Measurements from ENCODE around the gene TMIGD2. TPM values are rescaled to one million over a fixed set of nuclear protein-coding genes. Genes with fewer than 3 reads are reported as not detected.

Gene TMIGD2
- total RNA-seq, 1 experiment from 2014 or later: 0.94 TPM

GRCh38 chr19:4342615-4343369 lies 40.6 kb upstream of the TMIGD2 start:
- Mint-ChIP-seq H3K9me3 (no peaks in the 10 kb centered on the region), H3K27ac (peak overlapping the region; percentile 98), H3K4me1 (peaks cover 15% of the 10 kb centered on the region), H3K4me3 (peak overlapping the region; percentile 85), H3K36me3 (peaks cover 18% of the 10 kb centered on the region), H3K27me3 (ENCODE audit: low read depth) (peaks cover 12% of the 10 kb centered on the region)
- ChIA-PET CTCF (interaction anchor here (0.5 to 5.7 kb wide), 36 partner anchors 9 to 355 kb away, joined by 3 to 111 read pairs (median 4); partner anchors contain the start of genes CHAF1A, FSD1, PLIN5 and SH3GL1), POLR2A (interaction anchor here (0.6 to 2.2 kb wide), 23 partner anchors 9 to 128 kb away, joined by 3 to 17 read pairs (median 5); partner anchors contain the start of genes CHAF1A, FSD1, SH3GL1 and YJU2)
- peak; percentile 96 for DNase-seq (ENCODE audit: low spot score)
- peak; percentile 93 for ATAC-seq
- TF ChIP-seq JAZF1 (CRISPR knock-in tag; IDR thresholded peaks at IDR 0.05) (no peak), RELA (CRISPR knock-in tag; IDR thresholded peaks at IDR 0.05; ENCODE audit: borderline replicate concordance) (no peak), NR1H2 (CRISPR knock-in tag; IDR thresholded peaks at IDR 0.05) (no peak), GABPB1 (CRISPR knock-in tag; IDR thresholded peaks at IDR 0.05) (peak; percentile 53; the same call in 1 of the 2 replicates), ETV6 (CRISPR knock-in tag; IDR thresholded peaks at IDR 0.05) (peak; percentile 48), ZNF317 (CRISPR knock-in tag; IDR thresholded peaks at IDR 0.05; ENCODE audit: borderline replicate concordance, low read depth) (no peak), ZMAT4 (CRISPR knock-in tag; IDR thresholded peaks at IDR 0.05) (no peak), CREB1 (CRISPR knock-in tag; IDR thresholded peaks at IDR 0.05) (no peak), ZNF512 (CRISPR knock-in tag; IDR thresholded peaks at IDR 0.05; ENCODE audit: borderline replicate concordance) (no peak), ZNF532 (CRISPR knock-in tag; IDR thresholded peaks at IDR 0.05; ENCODE audit: borderline replicate concordance) (peak; percentile 78; the same call in 1 of the 2 replicates), EMX1 (CRISPR knock-in tag; IDR thresholded peaks at IDR 0.05) (peak; percentile 67; the same call in 1 of the 2 replicates), ATF3 (CRISPR knock-in tag; conservative IDR thresholded peaks at IDR 0.05) (no peak), E2F5 (CRISPR knock-in tag; IDR thresholded peaks at IDR 0.05) (no peak; the same call in 1 of the 2 replicates), MLX (CRISPR knock-in tag; IDR thresholded peaks at IDR 0.05) (no peak), PRDM15 (CRISPR knock-in tag; IDR thresholded peaks at IDR 0.05) (0 out of 2 replicates have a peak, but pooled peaks have one; percentile 22), CTCF (IDR thresholded peaks at IDR 0.05) (no peak), CDX4 (CRISPR knock-in tag; IDR thresholded peaks at IDR 0.05; ENCODE audit: borderline replicate concordance) (no peak), E2F4 (CRISPR knock-in tag; IDR thresholded peaks at IDR 0.05; ENCODE audit: borderline replicate concordance, low read depth) (no peak)
